WI38 (cell line): ENCODE data around the gene STK16.

Source experiments
- H3K4me3 ChIP-seq: 2 replicates; pipeline ENCODE4 v1.5.1; 2011; ENCODE audit warnings: low read depth, mild to moderate bottlenecking, control low read depth, low read length
- TF ChIP-seq, protein P1 (sequence below): IDR thresholded peaks from 2 replicates; pipeline ENCODE4 v1.5.1; 2012; ENCODE audit warnings: low read depth, mild to moderate bottlenecking, control low read depth, low read length

Gene STK16

GRCh38 chr2:219249203-219249980 is 4.1 kb downstream of the STK16 start:
- TF ChIP-seq, protein P1, sequence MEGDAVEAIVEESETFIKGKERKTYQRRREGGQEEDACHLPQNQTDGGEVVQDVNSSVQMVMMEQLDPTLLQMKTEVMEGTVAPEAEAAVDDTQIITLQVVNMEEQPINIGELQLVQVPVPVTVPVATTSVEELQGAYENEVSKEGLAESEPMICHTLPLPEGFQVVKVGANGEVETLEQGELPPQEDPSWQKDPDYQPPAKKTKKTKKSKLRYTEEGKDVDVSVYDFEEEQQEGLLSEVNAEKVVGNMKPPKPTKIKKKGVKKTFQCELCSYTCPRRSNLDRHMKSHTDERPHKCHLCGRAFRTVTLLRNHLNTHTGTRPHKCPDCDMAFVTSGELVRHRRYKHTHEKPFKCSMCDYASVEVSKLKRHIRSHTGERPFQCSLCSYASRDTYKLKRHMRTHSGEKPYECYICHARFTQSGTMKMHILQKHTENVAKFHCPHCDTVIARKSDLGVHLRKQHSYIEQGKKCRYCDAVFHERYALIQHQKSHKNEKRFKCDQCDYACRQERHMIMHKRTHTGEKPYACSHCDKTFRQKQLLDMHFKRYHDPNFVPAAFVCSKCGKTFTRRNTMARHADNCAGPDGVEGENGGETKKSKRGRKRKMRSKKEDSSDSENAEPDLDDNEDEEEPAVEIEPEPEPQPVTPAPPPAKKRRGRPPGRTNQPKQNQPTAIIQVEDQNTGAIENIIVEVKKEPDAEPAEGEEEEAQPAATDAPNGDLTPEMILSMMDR: no peak
- no peak overlapping the region for H3K4me3 ChIP-seq

DNA sequence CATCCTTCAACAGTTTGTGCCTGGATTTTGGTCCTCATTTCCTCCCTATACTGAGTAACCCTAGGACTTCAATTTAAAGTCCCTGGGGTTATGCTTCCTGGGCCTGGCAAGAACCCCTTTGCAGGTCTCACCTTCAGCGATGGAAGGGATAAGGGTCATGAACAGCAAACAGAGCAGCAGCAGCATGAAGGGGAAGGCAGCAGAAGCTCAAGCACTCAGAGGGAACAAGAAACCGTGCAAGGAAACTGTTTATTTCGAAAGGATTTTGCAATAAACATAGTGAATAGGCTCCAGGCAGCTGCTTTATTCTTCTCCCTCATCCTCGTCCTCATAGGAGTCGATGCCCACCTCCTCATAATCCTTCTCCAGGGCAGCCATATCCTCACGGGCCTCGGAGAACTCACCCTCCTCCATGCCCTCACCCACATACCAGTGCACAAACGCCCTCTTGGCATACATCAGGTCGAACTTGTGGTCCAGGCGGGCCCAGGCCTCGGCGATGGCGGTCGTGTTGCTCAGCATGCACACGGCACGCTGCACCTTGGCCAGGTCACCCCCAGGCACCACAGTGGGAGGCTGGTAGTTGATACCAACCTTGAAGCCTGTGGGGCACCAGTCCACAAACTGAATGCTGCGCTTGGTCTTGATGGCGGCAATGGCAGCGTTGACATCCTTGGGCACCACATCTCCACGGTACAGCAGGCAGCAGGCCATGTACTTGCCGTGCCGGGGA is 4.9 kb downstream of the STK16 start:
- no peak overlapping the region for H3K4me3 ChIP-seq
- TF ChIP-seq, protein P1: no peak

DNA sequence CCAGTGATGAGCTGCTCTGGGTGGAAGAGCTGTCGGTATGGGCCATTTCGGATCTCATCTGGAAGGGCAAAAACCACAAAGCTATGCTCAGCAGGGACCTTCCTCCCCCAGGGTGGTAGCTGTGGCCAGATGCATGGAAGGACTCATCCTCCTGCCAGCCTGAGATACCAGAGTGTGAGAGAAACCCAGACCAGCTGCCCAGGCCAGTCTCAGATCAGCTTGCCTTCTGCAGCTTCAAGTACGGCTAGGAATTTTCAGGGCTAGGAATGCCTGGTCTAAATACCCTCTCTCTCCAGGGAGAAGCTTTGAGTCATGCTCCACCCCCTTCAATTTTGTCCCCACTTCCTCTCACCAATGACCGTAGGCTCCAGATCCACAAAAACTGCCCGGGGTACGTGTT is 6.4 kb downstream of the STK16 start:
- H3K4me3 ChIP-seq: no peak overlapping the region
- TF ChIP-seq, protein P1: no peak

GRCh38 chr2:219252084-219252483 is 6.8 kb downstream of the STK16 start:
- H3K4me3 ChIP-seq: no peak overlapping the region
- TF ChIP-seq, protein P1: no peak

- TF ChIP-seq, protein P1: no peak
- H3K4me3 ChIP-seq: peak overlapping the region; percentile 54
Observed at GRCh38 chr2:219252570-219252899, 7.3 kb downstream of the STK16 start.

DNA sequence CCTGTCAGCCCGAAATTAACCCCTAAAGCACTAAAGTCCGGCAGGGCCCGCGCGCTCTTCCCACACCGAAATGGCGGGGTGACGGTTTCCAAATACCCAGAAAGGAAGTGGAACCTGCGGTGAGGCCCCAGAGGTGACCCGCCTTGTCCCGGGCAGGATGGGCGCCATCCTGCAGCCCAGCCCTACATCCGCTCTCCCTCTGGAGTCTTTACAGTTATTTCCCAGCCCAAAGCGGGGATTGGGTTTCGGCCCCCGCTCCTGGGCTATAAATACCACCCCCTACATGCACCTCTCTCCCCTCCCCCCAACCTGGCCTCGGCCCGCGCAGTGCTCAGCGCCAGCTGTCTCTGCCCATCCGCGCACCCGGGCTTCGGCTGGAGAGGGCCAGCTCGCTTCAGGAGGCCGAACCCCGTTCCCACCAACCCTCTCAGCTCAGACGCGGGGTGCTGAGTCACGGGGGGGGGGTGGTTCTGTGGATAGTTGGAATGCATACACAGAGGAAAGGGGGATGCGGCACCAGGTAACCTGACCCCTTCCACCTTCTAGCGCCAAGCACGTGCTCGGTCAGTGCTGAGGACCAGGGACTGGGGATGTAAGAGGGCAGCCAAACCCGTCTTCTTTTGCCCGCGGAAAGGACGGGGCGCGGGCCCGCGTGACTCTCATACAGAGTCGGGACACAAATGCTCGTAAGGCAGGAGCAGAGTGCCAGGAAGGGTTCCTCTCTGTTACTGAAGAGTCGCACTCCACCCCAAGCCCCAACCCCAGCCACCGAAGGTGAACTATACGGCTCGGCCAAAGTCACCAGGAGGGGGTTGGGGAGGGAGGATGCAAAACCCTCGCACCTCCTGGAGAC is 7.8 kb downstream of the STK16 start, which contains the start of gene TUBA4B:
Gene TUBA4B, plus strand, starts transcription at position 344 of the 853 bp plus-strand sequence. Its CDS starts 165 bp downstream, at position 509.
- TF ChIP-seq, protein P1: no peak
- H3K4me3 ChIP-seq: peak within 1 kb of the TSS; percentile 54
